ENCODE data around the gene RPL39L.

DNA sequence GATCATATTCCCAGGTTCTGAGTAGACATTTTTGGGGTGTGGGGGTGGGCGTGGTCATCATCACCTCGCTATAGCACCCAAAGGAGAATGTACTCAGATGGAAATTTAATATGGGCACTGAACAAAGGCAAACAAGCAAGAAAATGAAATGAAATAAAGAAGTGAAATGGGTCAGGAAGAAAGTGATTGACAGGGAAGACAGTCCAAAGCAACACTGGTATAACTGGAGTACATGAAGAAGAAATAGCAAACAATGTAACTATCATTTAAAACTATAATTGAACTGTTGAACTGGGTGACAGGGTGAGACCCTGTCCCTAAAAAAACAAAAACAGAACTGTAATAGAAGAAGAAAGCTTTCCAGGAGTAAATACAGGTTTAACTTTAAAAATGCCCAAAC is 24.8 kb downstream of the RPL39L start:
- TF ChIP-seq, protein P1, sequence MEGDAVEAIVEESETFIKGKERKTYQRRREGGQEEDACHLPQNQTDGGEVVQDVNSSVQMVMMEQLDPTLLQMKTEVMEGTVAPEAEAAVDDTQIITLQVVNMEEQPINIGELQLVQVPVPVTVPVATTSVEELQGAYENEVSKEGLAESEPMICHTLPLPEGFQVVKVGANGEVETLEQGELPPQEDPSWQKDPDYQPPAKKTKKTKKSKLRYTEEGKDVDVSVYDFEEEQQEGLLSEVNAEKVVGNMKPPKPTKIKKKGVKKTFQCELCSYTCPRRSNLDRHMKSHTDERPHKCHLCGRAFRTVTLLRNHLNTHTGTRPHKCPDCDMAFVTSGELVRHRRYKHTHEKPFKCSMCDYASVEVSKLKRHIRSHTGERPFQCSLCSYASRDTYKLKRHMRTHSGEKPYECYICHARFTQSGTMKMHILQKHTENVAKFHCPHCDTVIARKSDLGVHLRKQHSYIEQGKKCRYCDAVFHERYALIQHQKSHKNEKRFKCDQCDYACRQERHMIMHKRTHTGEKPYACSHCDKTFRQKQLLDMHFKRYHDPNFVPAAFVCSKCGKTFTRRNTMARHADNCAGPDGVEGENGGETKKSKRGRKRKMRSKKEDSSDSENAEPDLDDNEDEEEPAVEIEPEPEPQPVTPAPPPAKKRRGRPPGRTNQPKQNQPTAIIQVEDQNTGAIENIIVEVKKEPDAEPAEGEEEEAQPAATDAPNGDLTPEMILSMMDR (IDR thresholded peaks at IDR 0.05): no peak
- no peak for TF ChIP-seq POLR2A (IDR thresholded peaks at IDR 0.05)
